COLO829 (cell line): ENCODE results near the gene ATRAID.
A peak's percentile ranks its signal among the peaks of the same experiment; 100 is the strongest.
"Not testable (repeated sequence)": the region's sequence is repeated elsewhere in the genome, so short reads cannot be mapped to it uniquely, and the experiment has no call there.

Experiments
- DNase-seq: peaks from one replicate; pipeline ENCODE4 v3.0.0; 2012; ENCODE audit warnings: low spot score

ATRAID gene

GRCh38 chr2:27211943-27212625, at the start of gene ATRAID, which contains the start of gene SLC5A6:
Gene ATRAID, plus strand, starts transcription at chr2:27212041. Its CDS starts 328 bp downstream, at chr2:27212369.
Gene SLC5A6, minus strand, starts transcription at chr2:27212268. Its CDS starts 4,618 bp downstream, at chr2:27207650.
- DNase-seq = peak; percentile 84

GRCh38 chr2:27162151-27163121, 49.4 kb upstream of the ATRAID start:
- DNase-seq = no peak

GRCh38 chr2:27164960-27165763, 46.7 kb upstream of the ATRAID start:
- no peak for DNase-seq

GRCh38 chr2:27170581-27171337, 41.1 kb upstream of the ATRAID start:
- no peak for DNase-seq

- no peak for DNase-seq
Measured at GRCh38 chr2:27171351-27171848, 40.4 kb upstream of the ATRAID start.

GRCh38 chr2:27174638-27175037, 37.2 kb upstream of the ATRAID start:
- no peak for DNase-seq

- DNase-seq = no peak
Measured at GRCh38 chr2:27175330-27175729, 36.5 kb upstream of the ATRAID start.

GRCh38 chr2:27175781-27176180, 36.1 kb upstream of the ATRAID start:
- DNase-seq = not testable (repeated sequence)

- DNase-seq = no peak
Measured at GRCh38 chr2:27177441-27178351, 34.1 kb upstream of the ATRAID start.

- DNase-seq = no peak
Measured at GRCh38 chr2:27178469-27178868, 33.4 kb upstream of the ATRAID start.

- no peak for DNase-seq
Measured at GRCh38 chr2:27179344-27180000, 32.4 kb upstream of the ATRAID start.

GRCh38 chr2:27182346-27182745, 29.5 kb upstream of the ATRAID start:
- DNase-seq = no peak

- no peak for DNase-seq
Measured at GRCh38 chr2:27184115-27184514, 27.7 kb upstream of the ATRAID start.

GRCh38 chr2:27185331-27186026, 26.4 kb upstream of the ATRAID start:
- peak; percentile 25 for DNase-seq

- no peak for DNase-seq
Measured at GRCh38 chr2:27186613-27187345, 25.1 kb upstream of the ATRAID start.

GRCh38 chr2:27189989-27190388, 21.9 kb upstream of the ATRAID start:
- no peak for DNase-seq

GRCh38 chr2:27191070-27191829, 20.6 kb upstream of the ATRAID start:
- no peak for DNase-seq
